ENCODE results near the gene AGO1. TPM values are rescaled to one million over a fixed set of nuclear protein-coding genes. Genes with fewer than 3 reads are reported as not detected.

Gene AGO1
- total RNA-seq, 1 donor from 2014 or later = 35.1 TPM

GRCh38 chr1:35883635-35884101, 659 bp downstream of the AGO1 start:
- Histone ChIP-seq H3K9ac (ENCODE audit: low read length) (peak overlapping the region; percentile 95), H3K9me3 (ENCODE audit: insufficient read depth, low read depth, low read length) (no peaks in the 10 kb centered on the region), H3K27me3 (ENCODE audit: insufficient read depth, low read length) (no peaks in the 10 kb centered on the region), H4K20me1 (ENCODE audit: insufficient read depth, low read length) (peaks cover 38% of the 10 kb centered on the region), H3K4me2 (ENCODE audit: low read length) (peak overlapping the region; percentile 100), H3K4me3 (ENCODE audit: insufficient read depth, low read depth, low read length) (peak overlapping the region; percentile 100), H3K4me1 (ENCODE audit: insufficient read depth, low read length) (peaks cover 11% of the 10 kb centered on the region), H3K27ac (ENCODE audit: low read depth, low read length) (peak overlapping the region; percentile 57), H3K79me2 (ENCODE audit: insufficient read depth, low read length) (peaks cover 32% of the 10 kb centered on the region), H2AFZ (ENCODE audit: low read depth, low read length) (peak overlapping the region; percentile 100), H3K36me3 (ENCODE audit: insufficient read depth, low read length) (no peaks in the 10 kb centered on the region)
- TF ChIP-seq CTCF (IDR thresholded peaks at IDR 0.05; ENCODE audit: insufficient read depth, low read depth, low read length) (no peak), EZH2 (IDR thresholded peaks at IDR 0.05; ENCODE audit: insufficient read depth, low read length) (no peak)
- Mint-ChIP-seq H3K27ac (ENCODE audit: unreplicated experiment) (no peak overlapping the region), H3K36me3 (ENCODE audit: low read depth, unreplicated experiment) (peaks cover 3% of the 10 kb centered on the region), H3K9me3 (ENCODE audit: unreplicated experiment) (no peaks in the 10 kb centered on the region), H3K4me1 (ENCODE audit: low read depth, unreplicated experiment) (peaks cover 25% of the 10 kb centered on the region), H3K27me3 (ENCODE audit: low read depth, unreplicated experiment) (peaks cover 7% of the 10 kb centered on the region), H3K4me3 (ENCODE audit: unreplicated experiment) (peak overlapping the region; percentile 96)
- FAIRE-seq = no peak
- DNase-seq (ENCODE audit: low read depth) = no peak

- Histone ChIP-seq H3K9me3 (ENCODE audit: insufficient read depth, low read depth, low read length) (no peaks in the 10 kb centered on the region), H3K4me2 (ENCODE audit: low read length) (no peak overlapping the region), H3K27ac (ENCODE audit: low read depth, low read length) (no peak overlapping the region), H3K79me2 (ENCODE audit: insufficient read depth, low read length) (peaks cover 32% of the 10 kb centered on the region), H3K9ac (ENCODE audit: low read length) (no peak overlapping the region), H2AFZ (ENCODE audit: low read depth, low read length) (no peak overlapping the region), H3K4me3 (ENCODE audit: insufficient read depth, low read depth, low read length) (no peak overlapping the region), H3K27me3 (ENCODE audit: insufficient read depth, low read length) (no peaks in the 10 kb centered on the region), H3K36me3 (ENCODE audit: insufficient read depth, low read length) (no peaks in the 10 kb centered on the region), H4K20me1 (ENCODE audit: insufficient read depth, low read length) (peaks cover 38% of the 10 kb centered on the region), H3K4me1 (ENCODE audit: insufficient read depth, low read length) (peaks cover 11% of the 10 kb centered on the region)
- Mint-ChIP-seq H3K36me3 (ENCODE audit: low read depth, unreplicated experiment) (peaks cover 4% of the 10 kb centered on the region), H3K4me3 (ENCODE audit: unreplicated experiment) (no peak overlapping the region), H3K27me3 (ENCODE audit: low read depth, unreplicated experiment) (peaks cover 4% of the 10 kb centered on the region), H3K27ac (ENCODE audit: unreplicated experiment) (no peak overlapping the region), H3K9me3 (ENCODE audit: unreplicated experiment) (no peaks in the 10 kb centered on the region), H3K4me1 (ENCODE audit: low read depth, unreplicated experiment) (peaks cover 25% of the 10 kb centered on the region)
- TF ChIP-seq EZH2 (IDR thresholded peaks at IDR 0.05; ENCODE audit: insufficient read depth, low read length) (no peak), CTCF (IDR thresholded peaks at IDR 0.05; ENCODE audit: insufficient read depth, low read depth, low read length) (no peak)
- no peak for DNase-seq (ENCODE audit: low read depth)
- FAIRE-seq = no peak
These were observed 1.9 kb downstream of the AGO1 start for GRCh38 chr1:35884934-35885333.

- Histone ChIP-seq H3K9ac (ENCODE audit: low read length) (no peak overlapping the region), H3K27me3 (ENCODE audit: insufficient read depth, low read length) (no peaks in the 10 kb centered on the region), H3K4me1 (ENCODE audit: insufficient read depth, low read length) (peaks cover 11% of the 10 kb centered on the region), H3K9me3 (ENCODE audit: insufficient read depth, low read depth, low read length) (no peaks in the 10 kb centered on the region), H3K4me3 (ENCODE audit: insufficient read depth, low read depth, low read length) (no peak overlapping the region), H3K27ac (ENCODE audit: low read depth, low read length) (no peak overlapping the region), H3K79me2 (ENCODE audit: insufficient read depth, low read length) (peaks cover 32% of the 10 kb centered on the region), H2AFZ (ENCODE audit: low read depth, low read length) (no peak overlapping the region), H4K20me1 (ENCODE audit: insufficient read depth, low read length) (peaks cover 38% of the 10 kb centered on the region), H3K36me3 (ENCODE audit: insufficient read depth, low read length) (no peaks in the 10 kb centered on the region), H3K4me2 (ENCODE audit: low read length) (peak overlapping the region; percentile 30)
- no peak for DNase-seq (ENCODE audit: low read depth)
- H3K4me1 Mint-ChIP-seq (ENCODE audit: low read depth, unreplicated experiment) = peaks cover 25% of the 10 kb centered on the region
- no peaks in the 10 kb centered on the region for H3K9me3 Mint-ChIP-seq (ENCODE audit: unreplicated experiment)
- FAIRE-seq = no peak
- peaks cover 4% of the 10 kb centered on the region for H3K36me3 Mint-ChIP-seq (ENCODE audit: low read depth, unreplicated experiment)
- H3K27me3 Mint-ChIP-seq (ENCODE audit: low read depth, unreplicated experiment) = peaks cover 3% of the 10 kb centered on the region
- TF ChIP-seq EZH2 (IDR thresholded peaks at IDR 0.05; ENCODE audit: insufficient read depth, low read length) = no peak
- no peak for TF ChIP-seq CTCF (IDR thresholded peaks at IDR 0.05; ENCODE audit: insufficient read depth, low read depth, low read length)
- peak overlapping the region; percentile 47 for H3K4me3 Mint-ChIP-seq (ENCODE audit: unreplicated experiment)
- peak overlapping the region; percentile 88 for H3K27ac Mint-ChIP-seq (ENCODE audit: unreplicated experiment)
These were observed 3.1 kb downstream of the AGO1 start for GRCh38 chr1:35885961-35886558.
